Measurements from ENCODE around the gene ASRGL1.

Gene ASRGL1

DNA sequence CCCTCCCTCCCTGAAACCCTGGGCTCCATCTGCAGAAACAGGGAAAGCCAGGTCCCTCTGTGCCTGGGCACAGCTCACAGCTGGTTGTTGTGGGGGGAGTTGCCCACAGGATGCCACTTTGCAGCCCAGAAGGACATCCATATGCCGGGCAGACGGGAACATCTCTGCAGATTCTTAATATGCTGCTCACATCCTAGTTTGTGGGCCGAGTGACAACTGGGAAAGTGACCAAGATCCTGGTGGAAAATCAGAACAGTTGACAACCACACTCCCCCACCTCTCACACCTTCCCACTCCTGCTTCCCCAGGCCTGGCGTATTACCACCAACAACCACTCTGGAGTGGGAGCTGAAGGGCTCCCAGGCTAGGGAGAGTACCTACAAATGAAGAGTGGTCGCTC is 74.3 kb downstream of the ASRGL1 start:
- DNase-seq: peak in 2 of 56 donors; percentile 9 to 17

DNA sequence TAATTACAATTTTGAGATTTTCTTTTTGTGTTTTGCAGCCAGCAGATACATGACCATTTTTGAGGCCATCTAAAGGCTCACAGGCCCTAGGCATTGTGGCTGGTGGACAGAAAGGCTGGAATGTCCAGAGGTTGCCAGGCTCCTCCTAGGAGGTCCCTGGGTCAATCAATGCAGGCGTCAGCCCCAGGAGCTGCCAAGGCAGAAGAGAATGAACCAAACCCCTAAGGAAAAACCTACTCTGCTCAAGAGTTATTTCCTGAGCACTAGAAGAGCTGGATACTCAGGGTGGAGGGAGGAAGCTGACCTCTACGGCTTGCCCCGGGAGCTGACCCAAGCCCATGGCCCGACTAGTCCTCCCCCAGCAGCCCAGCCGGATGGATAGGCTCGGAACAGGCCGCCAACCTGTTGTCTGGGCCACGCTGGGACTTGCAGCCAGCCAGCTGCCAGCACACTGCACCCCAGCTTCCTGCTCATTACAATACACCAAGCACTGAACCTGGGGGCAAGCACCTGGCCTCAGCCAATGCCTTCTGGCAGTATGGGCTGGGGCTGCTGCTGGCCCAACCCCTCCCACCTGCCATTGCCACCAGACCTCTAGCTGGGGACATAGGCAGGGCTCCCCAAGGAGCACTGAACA is 75.9 kb downstream of the ASRGL1 start:
- no peak for DNase-seq

DNA sequence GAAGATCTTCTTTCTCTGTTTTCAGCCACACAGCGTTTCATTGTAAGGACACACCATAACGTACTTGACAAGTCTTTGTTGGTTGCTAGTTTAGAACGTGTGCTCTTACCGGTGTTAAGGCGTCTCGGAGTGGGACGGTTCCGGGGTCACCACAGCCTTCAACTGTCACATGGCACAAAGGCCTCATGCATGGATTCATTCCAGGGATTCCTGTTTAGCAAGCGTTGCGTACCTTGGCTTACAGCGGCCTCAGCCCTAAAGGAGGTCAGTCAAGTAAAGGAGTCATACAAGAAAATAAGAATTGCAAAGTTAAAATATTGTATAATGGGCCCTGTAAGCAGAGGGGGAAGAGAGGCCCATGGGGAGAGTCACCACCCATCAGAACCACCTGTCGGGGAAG is 79.3 kb downstream of the ASRGL1 start:
- DNase-seq: no peak

DNA sequence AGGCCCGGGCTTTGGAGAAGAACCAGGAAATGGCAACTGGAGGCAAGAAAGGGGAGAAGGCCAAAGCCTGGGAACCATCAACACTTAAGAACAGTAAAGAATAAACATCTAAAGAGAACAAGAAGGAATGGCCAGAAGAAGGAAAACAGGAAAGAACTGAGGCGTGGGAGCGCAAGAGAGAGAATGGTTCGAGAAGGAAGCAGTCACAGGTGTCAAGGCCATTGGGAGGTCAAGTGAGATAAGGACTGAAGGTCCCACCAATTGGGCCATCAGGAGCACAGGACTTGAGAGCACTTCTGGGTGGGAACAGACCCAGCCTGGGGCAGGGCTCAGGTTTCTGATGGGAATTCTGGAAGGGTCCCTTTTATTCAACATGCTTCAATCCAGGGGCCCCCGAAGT is 80.9 kb downstream of the ASRGL1 start:
- no peak for DNase-seq

DNA sequence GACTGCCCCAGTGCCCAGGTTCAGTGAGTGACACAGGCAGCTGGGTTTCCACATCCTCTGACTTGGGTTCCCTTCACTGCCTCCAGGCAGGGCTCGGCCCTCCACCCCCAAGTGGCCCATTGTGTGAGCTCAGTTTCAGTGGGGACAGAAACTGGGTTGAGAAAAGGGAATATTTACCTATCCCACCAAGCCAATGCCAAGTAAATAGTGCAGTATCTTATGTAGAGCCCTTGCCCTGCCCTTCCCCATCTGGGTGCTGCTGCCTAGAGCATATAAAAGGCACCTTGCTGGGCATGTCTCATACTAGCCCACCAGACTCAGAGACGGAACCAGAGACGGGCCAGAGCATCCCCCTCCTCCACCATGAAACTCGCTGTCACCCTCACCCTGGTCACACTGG is 81.5 kb downstream of the ASRGL1 start, which contains the start of gene SCGB1A1:
SCGB1A1 (plus strand) TSS at position 301 of the 400 bp plus-strand sequence; CDS start at position 364, 63 bp downstream.
- DNase-seq: no peak

DNA sequence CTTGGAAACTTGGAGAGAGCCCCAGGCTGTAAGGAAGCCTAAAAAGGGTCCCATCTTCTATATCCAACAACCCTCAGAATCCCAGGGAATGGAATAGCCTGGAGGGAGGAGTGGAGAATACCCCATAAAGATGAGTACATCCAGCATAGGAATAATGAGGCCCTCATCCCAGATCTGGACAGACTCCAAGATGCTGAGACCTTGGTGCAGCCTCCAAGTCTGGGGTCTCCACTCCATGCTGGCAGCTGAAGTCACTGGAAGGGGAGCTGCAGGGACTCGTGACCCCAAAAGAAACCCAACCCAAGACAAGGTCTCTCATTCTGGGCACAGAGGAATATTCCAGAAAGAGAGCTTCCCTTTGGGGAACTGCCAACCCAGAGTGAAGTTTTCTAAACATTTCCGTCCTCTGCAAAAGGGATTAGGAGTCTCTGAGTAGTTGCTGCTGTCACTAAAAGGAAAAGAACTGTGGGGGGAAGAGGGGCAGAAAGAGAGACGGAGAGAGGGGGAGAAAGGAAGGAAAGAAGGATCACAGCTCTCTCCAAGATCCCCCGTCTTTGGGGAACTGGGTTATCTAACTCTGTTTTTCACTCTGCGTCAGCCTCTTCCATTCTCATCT is 82.2 kb downstream of the ASRGL1 start:
- DNase-seq: no peak

DNA sequence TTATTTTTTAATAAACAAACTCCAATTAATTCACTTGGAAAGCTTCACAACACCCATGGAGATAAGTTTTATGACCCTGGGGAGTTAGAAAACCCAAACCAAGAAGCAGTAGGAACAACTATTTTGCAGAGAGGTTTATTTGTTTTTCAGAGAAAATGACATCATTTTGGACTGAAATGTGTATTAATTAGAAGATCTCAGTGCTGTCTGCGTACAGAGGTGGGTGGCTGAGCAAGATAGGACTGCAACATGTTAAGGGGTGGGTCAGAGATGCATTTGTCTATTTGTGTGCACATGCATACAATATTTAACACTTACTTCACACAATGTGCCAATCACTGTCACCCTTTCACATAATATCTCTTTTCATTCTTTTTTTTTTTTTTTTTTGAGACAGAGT is 82.7 kb downstream of the ASRGL1 start:
- no peak for DNase-seq

DNA sequence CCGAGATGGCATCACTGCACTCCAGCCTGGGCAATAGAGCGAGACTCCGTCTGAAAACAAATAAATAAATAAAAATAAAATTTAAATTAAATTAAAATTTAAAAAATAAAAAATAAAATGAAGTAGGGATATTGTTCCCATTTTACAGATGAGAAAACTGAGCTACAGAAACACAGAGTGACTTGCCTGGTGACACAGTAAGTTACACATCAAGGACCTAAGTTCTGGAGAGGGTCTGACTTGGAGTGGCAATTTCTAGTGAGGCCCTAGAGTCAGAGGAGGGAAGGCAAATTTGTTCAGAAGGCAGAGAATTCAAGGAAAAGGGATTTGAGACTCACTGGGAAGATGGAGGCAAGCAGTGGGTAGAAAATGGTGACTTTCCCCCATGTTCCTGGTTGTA is 83.6 kb downstream of the ASRGL1 start:
- DNase-seq: no peak

DNA sequence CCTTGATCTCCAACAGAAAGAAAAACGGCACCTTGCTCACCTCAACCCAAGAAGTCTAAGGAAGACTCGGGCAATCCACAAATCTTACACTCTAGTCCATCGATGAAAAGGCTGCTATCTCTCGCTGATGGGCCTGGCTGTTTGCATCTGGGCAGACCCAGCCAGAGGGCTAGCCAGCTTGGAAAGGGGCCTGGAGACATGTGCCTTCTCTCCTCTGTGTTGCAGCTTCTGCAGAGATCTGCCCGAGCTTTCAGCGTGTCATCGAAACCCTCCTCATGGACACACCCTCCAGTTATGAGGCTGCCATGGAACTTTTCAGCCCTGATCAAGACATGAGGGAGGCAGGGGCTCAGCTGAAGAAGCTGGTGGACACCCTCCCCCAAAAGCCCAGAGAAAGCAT is 84.7 kb downstream of the ASRGL1 start:
- no peak for DNase-seq

DNA sequence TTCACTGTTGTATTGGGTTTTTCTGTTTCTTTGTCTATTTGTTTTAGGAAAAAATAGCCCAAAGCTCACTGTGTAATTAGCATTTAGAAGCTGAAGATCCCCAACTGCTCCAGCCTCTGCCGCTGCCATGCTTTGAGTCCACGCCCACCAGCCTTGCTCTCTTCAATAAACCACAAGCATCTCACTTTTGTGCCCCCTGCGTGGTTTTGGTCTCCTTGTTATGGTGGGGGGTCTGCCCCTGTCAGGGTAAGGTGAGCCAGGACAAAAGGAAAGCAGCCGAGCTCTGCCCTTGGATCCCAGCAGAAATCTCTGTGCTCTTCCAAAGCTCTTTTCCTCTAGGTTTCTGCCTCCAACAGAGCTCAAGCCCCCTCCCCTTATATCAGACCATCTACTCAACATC is 85.8 kb downstream of the ASRGL1 start:
- no peak for DNase-seq

DNA sequence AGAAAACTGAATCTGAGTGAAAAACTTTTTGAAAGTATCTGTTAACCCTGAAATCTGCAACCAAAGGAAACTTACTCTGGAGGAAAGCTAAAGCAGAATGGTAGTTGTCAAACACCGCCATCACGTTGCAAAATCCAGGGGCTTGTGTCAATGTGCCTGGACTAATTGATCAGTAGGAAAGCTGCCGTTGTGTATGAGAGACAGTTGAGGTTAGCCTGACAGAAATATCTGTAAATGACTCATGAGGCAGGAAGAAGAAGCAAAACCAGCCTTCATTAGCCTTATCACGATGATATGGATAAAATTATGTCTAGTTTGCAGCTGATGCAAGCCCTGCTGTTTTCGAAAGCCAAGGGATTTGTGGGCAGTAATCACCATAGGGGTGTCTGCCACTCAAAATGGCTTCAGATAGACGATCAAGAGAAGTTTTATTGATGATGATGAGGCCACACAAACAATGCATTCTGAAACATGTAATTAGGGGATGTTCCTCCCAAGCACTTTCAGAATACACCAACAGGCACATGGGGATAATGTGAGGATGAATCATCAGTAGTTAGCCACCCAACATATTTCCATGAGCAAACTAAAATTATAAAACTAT is 90.5 kb downstream of the ASRGL1 start:
- DNase-seq: no peak

DNA sequence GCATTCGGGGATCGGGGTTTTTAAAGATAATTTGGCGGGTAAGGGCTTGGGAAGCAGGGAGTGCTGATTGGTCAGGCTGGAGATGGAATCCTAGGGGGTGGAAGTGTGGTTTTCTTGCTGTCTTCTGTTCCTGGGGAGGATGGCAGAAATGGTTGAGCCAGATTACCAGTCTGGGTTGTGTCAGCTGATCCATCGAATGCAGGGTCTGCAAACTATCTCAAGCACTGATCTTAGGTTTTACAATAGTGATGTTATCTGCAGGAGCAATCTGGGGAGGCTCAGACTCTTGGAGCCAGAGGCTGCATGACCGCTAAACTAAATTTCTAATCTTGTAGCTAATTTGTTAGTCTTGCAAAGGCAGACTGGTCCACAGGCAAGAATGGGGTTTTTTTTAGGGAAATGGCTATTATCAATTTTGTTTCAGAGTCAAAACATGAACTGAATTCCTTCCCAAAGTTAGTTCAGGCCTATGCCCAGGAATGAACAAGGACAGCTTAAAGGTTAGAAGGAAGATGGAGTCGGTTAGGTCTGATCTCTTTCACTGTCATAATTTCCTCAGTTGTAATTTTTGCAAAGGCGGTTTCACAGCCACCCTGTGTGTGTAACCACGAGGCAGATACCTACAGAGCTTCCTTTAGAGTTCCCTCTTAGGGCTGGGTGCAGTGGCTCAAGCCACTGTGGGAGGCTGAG is 91.8 kb downstream of the ASRGL1 start:
- no peak for DNase-seq

DNA sequence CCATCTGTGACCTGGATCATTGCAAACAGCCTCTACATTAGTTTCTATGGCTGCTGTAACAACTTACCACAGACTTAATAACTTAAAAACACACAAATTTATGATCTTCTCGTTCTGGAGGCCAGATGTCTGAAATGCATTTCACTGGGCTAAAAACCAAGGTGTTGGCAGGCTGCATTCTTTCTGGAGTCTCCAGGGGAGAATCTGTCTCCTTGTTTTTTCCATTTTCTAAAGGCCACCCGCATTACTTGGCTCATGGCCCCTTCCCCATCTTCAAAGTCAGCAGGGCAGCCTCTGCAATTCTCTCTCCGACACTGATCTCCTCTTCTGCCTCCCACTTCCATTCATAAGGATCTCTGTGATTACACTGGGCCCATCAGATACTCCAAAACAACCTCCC is 93.2 kb downstream of the ASRGL1 start:
- DNase-seq: no peak

DNA sequence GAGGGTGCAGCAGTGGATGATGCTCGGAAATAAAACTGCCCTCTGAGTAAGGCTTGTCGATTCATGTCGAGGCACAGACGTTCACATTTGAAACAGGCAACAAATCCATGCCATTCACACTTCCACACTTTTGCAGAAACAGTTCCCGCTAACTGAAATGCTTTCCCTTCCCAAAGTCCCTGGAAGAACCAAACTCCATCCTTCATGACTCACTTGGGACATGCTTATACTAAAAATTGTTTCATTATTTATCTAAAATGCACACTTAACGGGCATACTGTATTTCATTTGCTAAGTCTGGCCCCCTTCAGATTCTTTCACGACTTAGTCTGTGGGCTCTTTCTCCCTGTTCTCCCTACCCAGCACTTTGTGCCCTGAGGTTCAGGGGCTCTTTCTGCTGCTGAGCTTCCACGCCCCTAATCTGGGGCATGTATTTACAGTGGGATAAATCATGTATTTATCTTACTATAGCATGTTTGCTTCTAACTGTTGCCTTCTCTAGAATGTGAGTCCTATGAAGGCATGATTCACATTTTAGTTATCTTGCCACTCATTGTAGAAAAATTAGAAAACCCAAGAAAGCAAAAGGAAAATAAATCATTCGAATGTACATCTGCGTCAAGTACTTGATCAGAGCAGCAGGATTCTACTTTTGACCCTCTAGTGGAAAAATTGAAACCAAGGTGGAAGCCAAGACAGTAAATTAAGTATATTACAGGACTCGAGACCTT is 94.1 kb downstream of the ASRGL1 start:
- no peak for DNase-seq

DNA sequence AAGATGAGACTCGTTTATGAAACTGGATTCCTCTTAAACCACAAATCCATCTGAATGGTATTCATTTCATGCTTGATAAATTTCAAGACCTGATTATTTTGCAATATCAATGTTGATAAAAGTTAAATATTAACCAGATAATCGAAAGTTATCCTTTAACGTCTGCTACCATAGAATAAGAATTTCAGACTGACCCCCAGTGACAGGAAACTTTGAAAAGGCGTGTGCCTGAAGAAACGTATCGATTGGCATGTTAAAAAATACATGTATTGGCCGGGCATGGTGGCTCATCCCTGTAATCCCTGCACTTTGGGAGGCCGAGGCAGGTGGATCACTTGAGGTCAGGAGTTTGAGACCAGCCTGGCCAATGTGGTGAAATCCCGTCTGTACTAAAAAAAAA is 95.4 kb downstream of the ASRGL1 start:
- no peak for DNase-seq

DNA sequence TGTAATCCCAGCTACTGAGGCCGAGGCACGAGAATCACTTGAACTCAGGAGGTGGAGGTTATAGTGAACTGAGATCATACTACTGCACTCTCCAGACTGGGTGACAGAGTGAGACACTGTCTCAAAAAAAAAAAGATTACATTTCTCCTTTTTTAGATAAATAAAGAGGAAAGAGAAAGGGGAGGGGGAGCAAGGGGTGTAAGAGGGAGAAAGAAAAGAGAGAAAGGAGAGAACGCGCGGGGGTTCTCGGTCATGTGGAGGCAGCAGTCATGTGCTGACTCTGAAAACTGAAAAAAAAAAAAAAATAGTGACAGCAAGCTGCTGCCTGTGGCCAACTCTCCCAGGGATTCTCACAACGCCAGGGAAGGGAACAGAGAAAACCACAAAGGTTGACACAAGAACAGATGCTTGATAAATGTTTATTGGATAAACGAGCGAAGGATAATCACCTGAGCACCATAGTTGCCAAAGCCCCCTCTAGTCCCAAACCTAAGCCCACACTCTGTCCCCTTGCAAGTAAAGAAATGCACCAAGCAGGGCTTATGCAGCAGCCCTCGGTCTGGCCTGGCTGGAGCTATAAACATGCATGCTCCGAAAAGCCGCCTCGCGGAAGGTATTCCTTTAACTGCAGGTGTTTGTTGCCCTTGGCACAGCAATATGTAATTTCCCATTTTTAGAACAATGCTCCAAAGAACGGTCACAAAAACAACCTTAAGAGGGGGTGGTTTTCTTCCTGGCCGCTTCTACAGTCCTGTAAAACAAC is 96.1 kb downstream of the ASRGL1 start:
- no peak for DNase-seq

DNA sequence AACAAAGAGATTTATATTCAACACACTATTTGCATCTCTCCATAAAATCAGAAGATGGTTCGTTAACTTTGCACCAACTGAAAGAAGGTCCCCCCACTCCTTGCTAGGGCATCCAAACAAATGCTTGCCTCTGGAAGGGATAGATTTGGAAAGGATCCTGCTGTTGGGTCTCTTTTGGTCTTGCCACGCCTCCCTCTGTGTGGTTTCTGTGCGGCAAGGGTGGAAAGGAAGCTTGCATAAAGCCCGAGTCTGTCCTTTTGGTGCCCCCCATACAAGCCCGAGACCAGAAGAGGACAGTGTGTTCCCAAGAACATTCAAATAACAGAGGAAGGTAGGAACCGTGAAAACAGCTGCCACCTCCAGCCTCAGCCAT is 96.6 kb downstream of the ASRGL1 start:
- DNase-seq: no peak

DNA sequence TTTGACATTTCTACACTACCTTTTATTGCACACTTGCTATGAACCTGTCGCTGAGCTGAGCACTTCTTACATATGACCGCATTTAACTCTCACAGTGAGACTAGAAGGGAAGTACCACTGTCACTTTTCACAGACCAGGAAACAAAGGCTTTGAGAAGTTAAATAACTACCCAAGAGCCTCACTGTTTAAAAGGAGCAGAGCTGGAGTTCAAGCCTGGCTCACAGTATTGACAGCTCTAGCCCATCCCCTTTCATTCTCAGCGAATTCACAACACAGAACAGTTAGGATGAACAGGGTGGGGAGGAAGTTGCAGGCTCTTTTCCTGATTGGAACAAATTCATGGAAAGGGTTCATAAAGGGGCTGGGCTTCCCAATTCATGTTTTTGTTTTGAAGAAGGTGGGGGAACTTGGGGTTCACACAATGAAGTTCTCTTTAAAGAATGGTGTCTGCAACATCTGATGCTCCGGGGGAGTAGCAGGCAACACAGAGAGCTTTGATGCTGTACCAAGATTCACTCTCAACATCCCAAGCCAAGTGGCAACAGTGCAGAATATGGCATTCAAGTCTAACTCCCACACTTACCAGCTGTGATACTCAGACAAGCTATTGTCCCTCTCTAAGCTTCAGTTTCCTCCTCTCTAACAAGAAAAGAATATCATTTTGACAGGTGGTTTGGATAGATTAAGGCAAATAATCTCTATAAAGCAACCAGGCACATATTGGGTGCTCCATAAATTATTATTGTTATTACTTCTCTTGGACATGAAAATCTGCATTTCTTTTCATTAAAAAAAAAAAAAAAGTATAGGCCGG is 98.8 kb downstream of the ASRGL1 start:
- DNase-seq: peak in 5 of 56 donors; percentile 12 to 44 (median 19)

DNA sequence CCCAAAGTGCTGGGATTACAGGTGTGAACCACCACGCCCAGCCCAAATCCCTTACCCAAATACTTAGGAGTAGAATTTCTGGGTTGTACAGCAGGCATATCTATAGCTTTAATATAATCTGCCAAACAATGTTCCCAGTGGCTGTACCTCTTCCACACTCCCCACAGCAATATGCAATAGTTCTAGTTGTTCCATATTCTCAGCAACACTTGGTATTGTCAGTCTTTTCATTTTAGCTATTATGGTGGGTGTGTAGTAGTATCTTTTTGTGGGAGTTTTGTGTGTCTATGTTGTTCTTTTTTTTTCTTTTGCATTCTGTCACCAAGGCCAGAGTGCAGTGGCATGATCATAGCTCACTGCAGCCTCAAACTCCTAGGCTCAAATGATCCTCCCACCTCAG is 100.4 kb downstream of the ASRGL1 start:
- DNase-seq: no peak

DNA sequence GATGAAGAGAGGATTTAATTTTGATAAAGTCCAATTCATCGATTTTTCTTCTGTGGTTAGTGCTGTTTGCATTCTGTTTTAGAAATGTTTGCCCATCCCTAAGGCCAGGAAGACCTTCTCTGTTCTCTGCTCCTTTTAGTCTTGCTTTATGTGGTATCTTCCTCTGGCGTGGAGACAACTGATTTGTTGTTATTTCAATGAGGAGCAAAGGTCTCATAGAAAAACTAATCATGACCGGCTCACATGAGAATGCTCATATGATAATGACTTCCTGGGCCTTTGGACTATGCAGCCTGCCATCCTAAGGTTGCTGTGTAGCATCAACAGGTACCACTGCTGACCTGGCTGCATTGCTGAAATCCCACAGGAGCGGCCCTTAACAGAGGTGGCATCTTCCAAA is 101.4 kb downstream of the ASRGL1 start:
- no peak for DNase-seq

Data from nucleus accumbens (tissue), 56 donors.